ENCODE data around the gene RPGRIP1L.

Gene RPGRIP1L

DNA sequence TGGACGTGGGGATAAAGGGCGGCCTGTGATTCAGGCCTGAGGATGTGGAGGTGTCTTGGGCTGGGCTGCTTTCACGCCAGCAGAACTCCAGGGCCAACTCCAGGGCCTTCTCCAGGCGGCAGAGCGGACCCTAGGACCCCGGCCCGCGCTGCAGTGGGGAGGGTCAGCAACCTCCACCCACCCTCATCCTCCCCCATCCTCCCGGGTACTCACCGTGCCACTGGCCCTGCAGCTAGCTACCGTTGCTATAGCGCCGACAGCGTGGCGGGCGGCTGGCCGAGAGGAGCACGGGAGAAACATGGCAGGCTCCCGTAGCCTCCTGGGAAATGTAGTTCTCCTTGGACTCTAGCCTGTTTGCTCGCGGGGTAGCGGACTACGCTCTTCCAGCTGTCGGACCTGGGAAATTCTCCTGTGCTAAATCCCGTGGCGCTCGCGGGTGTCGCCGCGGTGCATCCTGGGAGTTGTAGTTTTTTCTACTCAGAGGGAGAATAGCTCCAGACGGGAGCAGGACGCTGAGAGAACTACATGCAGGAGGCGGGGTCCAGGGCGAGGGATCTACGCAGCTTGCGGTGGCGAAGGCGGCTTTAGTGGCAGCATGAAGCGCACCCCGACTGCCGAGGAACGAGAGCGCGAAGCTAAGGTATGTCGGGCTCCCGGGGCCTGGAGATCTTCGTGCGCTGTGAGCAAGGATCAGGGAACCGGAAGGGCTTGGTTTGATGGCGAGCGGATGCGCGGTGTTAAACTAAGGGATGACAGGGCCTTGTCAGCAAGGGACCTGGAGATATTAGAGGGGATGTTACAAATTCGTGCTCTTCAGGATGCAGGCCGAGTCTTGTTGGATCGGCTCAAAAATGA is at the start of gene RPGRIP1L, which contains the start of gene FTO:
Gene RPGRIP1L (minus strand): TSS at position 270 of the 855 bp plus-strand sequence. CDS start 3,136 bp downstream, outside the sequence.
Gene FTO (plus strand): TSS at position 567 of the 855 bp plus-strand sequence.
- peak; percentile 98 for DNase-seq

DNA sequence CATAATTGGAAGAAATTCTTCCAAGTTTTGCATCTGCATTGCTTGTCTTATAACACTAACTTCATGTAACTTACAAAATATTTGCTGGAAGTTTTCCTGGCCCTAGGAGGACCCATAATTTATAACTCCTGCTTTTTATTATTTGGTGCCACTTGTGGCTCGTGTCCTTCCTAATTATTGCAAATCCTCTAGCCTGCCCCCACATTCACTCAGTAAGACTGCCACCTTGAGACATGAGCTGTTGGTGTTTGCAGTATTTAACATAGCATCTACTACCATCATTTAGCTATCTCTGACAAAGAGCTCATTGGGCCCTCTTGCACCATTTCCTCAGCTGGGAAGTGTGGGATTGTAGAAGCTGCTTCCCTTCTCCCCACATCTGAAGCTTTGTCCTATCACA is 49.8 kb upstream of the RPGRIP1L start:
- no peak for DNase-seq

DNA sequence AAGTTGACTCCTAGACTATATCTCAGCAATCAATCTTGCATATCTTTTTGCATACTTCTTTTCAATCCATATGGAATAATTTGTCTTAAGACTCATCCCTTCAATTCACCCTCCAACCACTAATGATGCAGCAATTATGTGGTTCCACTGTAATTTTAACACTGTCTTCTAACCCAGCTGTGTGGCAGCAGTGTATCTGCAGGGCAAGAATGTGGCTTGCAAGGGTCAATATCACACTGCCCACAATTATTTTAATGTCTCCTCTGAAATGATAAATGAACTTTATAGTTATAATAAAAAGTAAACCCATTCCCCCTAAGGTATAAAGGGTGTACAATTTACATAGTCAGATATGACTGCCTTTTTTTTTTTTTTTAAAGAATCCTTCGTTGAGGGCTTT is 48.9 kb upstream of the RPGRIP1L start:
- no peak for DNase-seq

DNA sequence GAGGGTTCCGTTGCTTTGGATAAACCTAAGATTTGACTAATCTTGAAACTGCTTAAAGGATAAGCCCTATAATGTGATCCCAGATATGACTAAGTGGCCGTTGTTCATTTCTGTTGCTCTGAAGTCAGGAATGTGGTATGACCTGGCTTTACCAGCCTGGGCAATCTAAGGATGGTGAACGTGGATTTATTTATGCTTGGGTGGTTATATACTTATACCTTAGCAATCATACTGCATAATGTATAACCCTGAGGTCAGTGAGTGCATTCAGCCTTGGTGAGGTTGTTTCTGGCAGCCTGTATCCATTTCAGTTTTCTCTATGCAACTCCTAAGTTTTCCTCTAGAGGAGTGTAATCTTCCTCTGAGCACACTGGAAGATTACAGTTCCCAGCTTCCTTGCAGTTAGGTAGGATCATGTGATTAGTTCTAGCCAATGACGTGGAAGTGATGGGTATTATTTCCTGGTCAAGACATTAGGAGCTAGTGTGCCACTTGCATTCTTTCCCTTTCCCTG is 42.2 kb upstream of the RPGRIP1L start:
- no peak for DNase-seq

DNA sequence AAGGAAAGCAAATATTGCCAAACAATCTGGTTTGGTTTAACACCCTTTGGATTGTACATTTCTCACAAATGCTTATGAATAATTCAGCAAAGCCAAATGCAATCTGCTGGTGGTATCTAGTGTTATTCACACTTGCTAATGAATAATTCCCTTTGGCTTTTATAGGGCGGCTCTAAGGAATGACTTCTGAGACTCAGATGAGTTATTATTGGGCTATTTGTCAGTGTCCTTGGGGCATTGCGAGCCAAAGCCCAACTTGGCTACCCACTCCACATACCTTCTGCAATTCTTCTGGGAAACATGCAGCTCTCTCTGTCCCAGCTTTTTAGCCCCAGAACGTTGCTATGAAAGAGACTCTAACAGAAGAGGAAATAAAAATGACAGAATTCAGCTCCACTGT is 41.4 kb upstream of the RPGRIP1L start:
- DNase-seq: no peak

- DNase-seq: peak; percentile 60
These were observed 40.8 kb upstream of the RPGRIP1L start for GRCh38 chr16:53744449-53744848.

DNA sequence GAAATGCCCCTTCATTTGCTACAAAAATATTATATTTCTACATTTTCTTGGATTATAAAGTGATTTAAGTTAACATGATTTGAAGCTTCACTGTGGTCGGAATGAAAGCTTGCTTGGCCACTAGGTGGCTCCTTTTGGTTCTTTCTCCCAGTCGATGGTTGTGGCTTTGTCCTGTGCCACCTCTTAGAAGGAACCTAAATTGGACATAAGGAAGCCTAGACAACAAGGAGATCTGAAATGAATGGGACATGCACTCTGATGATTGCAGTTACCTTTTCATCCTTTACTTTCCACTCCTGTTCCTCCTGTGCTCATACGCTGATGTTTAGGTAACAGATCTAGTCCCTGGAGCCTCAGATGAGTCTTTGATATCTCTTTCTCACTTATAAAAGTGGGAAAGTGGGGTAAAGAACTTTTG is 39.5 kb upstream of the RPGRIP1L start:
- DNase-seq: peak; percentile 38

DNA sequence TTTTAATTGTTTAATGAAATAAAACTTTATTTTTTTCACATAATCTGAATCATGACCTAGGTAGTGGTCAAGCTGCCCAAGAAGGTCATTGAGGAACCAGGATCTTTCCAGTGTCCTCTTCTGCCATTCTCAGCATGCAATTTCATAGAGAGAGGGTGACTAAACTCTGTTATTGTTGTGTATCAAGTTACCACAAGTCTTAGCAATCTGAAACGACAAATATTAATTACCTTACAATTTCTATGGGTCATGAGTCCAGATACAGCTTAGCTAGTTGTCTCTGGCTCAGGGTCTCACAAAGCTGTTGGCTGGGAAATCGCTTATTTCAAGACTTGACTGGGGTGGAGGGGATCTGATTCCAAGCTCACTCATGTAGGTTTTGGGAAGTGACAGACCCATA is 37.9 kb upstream of the RPGRIP1L start:
- DNase-seq: no peak

- DNase-seq: no peak
These were observed 37.4 kb upstream of the RPGRIP1L start for GRCh38 chr16:53740933-53741531.

GRCh38 chr16:53740476-53740875 is 36.8 kb upstream of the RPGRIP1L start:
- no peak for DNase-seq

DNA sequence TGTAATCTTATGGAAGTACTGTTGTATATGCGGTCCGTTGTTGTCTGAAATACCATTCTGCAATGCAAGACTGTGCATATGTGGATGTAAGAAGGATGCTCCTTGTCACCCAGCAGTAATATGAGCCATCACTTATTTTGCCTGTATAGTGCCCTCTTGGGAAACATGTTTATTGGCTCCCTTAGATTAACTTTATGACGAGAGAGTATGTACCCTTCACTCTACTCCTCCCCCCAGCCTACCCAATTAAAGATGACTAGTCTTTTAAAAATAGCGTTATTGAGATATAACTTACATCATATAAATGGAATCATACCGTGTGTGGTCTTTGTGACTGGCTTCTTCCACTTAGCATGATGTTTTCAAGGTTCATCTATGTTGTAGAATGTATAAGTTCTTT is 33.9 kb upstream of the RPGRIP1L start:
- no peak for DNase-seq

DNA sequence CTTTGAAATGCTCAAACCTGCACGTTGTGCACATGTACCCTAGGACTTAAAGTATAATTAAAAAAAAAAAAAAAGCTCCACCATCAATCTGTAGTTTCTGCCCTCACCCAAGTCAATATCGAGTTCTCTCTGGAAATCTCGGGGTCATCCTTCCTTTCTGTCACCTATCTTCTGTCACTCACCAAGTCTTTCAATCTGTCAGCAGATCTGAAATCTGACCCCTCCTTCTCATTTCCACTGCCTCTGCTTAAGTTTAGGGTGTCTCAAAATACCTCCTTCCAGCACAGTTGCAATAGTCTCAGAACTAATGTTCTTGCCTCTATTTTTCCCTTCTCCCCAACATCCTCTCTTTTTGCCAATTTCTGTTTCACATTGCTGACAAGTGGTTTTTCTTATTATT is 32.6 kb upstream of the RPGRIP1L start:
- DNase-seq: no peak

DNA sequence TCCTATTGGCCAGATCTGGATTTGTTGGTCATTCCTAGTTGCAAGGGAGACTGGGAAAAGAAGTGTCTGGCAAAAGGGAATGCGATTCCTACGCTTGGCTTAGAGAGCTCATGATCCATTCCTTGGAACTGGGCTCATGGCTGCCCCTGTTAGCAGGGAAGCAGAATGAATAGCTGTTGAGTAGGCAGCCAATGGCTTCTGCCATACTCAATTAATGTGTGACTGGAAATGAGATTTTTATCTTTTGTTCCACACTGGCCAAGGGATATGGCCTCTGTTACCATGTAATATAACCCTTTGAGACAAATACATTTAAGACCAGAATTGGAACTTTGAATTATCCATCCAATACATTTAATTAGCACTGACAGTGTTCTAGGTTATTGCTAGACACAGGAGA is 31.2 kb upstream of the RPGRIP1L start:
- no peak for DNase-seq

DNA sequence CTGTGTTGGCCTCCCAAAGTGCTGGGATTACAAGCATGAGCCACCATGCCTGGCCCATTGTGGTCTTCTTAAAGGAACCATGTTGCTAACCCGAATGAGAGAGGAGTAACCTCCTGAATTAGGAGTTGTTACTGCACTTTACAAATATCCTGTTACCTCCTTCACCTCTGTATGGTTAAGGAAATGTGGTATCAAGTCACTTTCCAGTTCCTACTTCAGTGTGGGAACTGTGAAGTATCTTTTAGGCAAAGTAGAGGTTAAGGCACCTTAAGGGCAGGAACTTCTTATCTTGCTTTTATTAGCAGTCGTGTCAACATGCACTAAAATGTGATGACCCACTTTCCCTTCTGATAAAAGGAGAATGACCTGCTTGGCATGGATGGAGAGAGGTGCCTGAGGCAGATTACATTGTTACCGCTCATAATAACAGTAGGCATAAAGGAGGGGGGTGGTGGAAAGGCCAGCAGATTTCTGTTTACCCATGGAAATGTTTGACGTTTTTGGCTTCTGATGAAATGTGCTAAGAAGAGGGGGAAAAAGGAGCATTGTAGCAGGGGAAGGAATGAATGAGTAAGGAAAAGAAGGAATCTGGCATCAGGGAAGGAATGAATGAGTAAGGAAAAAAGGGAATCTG is 28.8 kb upstream of the RPGRIP1L start:
- DNase-seq: no peak

GRCh38 chr16:53730693-53731092 is 27.0 kb upstream of the RPGRIP1L start:
- no peak for DNase-seq

- no peak for DNase-seq
These were observed 23.0 kb upstream of the RPGRIP1L start for GRCh38 chr16:53726625-53727024.

- DNase-seq: no peak
These were observed 17.4 kb upstream of the RPGRIP1L start for GRCh38 chr16:53721017-53721416.

- DNase-seq: no peak
These were observed 13.9 kb upstream of the RPGRIP1L start for GRCh38 chr16:53717577-53717976.

DNA sequence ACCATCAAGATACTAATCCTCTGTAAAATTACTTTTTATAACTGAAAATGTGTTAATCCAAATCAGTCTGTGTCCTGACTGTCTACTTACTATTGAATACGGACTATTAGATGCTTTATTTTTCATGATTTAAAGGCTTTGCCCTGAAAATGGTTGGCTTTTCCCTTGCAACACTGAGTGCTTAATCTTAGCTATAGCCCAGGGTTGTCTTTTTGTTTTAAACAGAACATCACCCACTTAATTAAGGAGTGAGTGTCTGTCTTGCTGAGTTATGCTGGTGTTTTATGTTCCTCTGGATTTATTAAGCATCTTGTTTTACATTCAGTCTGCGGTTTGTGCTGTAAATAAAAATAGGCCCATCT is 11.3 kb upstream of the RPGRIP1L start:
- DNase-seq: no peak

- DNase-seq: peak; percentile 86
These were observed 10.8 kb upstream of the RPGRIP1L start for GRCh38 chr16:53714205-53715022.

DNA sequence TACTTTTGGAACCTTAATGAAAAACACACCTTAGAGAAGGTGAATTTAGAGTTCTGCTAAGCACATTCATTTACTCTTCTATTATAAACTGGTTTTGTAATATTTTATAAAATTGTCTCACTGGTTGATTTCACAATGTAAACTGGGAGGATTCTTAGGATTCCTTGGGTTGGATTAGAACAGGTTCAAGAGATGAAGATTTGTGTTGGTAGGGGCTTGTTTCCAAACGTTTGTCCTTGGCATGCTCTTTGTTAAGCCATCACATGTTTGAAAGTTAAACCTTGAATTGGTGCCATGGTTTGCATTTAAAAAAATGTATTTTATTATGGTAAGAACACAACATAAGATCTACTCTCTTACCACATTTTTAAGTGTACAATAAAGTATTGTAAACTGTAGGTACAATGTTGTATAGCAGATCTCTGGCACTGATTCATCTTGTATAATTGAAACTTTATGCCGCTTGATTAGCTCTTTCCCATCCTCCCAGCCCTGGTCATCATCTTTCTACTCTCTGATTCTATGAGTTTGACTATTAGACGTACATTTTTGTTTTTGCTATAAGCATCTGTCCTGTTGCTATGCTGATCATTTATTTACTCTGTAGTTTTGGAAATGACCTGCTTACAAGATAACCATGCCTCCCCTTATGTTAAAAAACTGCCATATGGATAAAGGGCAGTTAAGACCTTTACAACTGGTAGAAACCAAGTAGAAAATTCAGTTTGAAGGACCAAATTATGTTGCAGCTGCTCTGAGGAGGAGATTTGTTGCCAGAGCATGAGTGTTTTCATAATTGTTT is 9.9 kb upstream of the RPGRIP1L start:
- no peak for DNase-seq

- no peak for DNase-seq
These were observed 8.4 kb upstream of the RPGRIP1L start for GRCh38 chr16:53712065-53712464.

Data from COR-L47 (cell line).